B cell (primary cell): Measurements from ENCODE around the gene C3orf18. TPM values are rescaled to one million over a fixed set of nuclear protein-coding genes. Genes with fewer than 3 reads are reported as not detected.

Experiments
- ATAC-seq: fragments of 200-7000 bp; cut with Tn5 transposase; one replicate; pipeline ENCODE4 v1.10.0; 2021; ENCODE audit warnings: low read depth, mild to moderate bottlenecking, moderate number of reproducible peaks, moderate library complexity
- CTCF ChIA-PET: fragments of 350-600 bp; sonication (Branson Sonifier 250); formaldehyde crosslinking; loops from one replicate; lab custom pipeline; 2021; ENCODE audit warnings: antibody characterized with exemption, inconsistent platforms; lab: Charles Lee
- POLR2A ChIA-PET: fragments of 350-600 bp; sonication (Branson Sonifier 250); formaldehyde crosslinking; loops from one replicate; lab custom pipeline; 2021; ENCODE audit warnings: antibody characterized with exemption; lab: Charles Lee
- DNase-seq: peaks from one replicate; pipeline ENCODE4 v3.0.0; 2013
- H2AFZ ChIP-seq: 2 replicates; pipeline ENCODE4 v1.6.1; 2012; ENCODE audit warnings: mild to moderate bottlenecking, low read depth, low read length; ENCODE audit not compliant: insufficient read depth, poor library complexity, severe bottlenecking
- H3K27ac ChIP-seq, 2 donors: 1 replicate in 1 of 2; 2 replicates in 1 of 2; pipeline ENCODE4 v1.5.1; 2012 to 2013; ENCODE audit warnings: low read length in 2 of 2, mild to moderate bottlenecking in 2 of 2, moderate library complexity in 1 of 2
- H3K27me3 ChIP-seq, 4 experiments: fragments of 200-600 bp in 1 of 4; sonication (generic) in 1 of 4; replicated peaks in 1 of 4; 1 replicate in 2 of 4; 2 replicates in 2 of 4; pipeline versions ENCODE4 v1.6.1 to v1.7.0; 2013 to 2016; ENCODE audit warnings: low read length in 3 of 4, mild to moderate bottlenecking in 2 of 4, mixed read lengths in 1 of 4, moderate library complexity in 1 of 4; ENCODE audit not compliant: insufficient read depth in 4 of 4, control insufficient read depth in 3 of 4; ENCODE audit errors: control extremely low read depth in 1 of 4
- H3K36me3 ChIP-seq, 2 experiments: replicated peaks in 1 of 2; 1 replicate in 1 of 2; 2 replicates in 1 of 2; pipeline versions ENCODE4 v1.6.1 to v1.7.1; 2013; ENCODE audit warnings: low read length in 1 of 2; ENCODE audit not compliant: insufficient read depth in 2 of 2, control insufficient read depth in 1 of 2; ENCODE audit errors: control extremely low read depth in 1 of 2, extremely low read depth in 1 of 2
- H3K4me1 ChIP-seq, 2 donors: fragments of 200-600 bp in 1 of 2; sonication (generic) in 1 of 2; 1 replicate in 1 of 2; 2 replicates in 1 of 2; pipeline versions ENCODE4 v1.5.1 to v1.6.1; 2013 to 2017; ENCODE audit warnings: low read length in 2 of 2; ENCODE audit not compliant: control insufficient read depth in 2 of 2, insufficient read depth in 2 of 2
- H3K4me2 ChIP-seq: replicated peaks from 2 replicates; pipeline ENCODE3; 2012; ENCODE audit warnings: mild to moderate bottlenecking, low read depth, low read length; ENCODE audit not compliant: poor library complexity, severe bottlenecking
- H3K4me3 ChIP-seq, 5 experiments: fragments of 200-600 bp in 1 of 5; sonication (generic) in 1 of 5; 1 replicate in 3 of 5; 2 replicates in 2 of 5; pipeline versions ENCODE4 v1.5.1 to v1.7.0; 2011 to 2016; ENCODE audit warnings: low read length in 4 of 5, mild to moderate bottlenecking in 4 of 5, low read depth in 2 of 5, control low read depth in 1 of 5, moderate library complexity in 1 of 5; ENCODE audit not compliant: insufficient read depth in 1 of 5; ENCODE audit errors: control extremely low read depth in 1 of 5, extremely low read depth in 1 of 5
- H3K79me2 ChIP-seq: fragments of 200-600 bp; sonication (generic); one replicate; pipeline ENCODE4 v1.6.0; 2016; ENCODE audit warnings: low read length; ENCODE audit not compliant: control insufficient read depth, insufficient read depth
- H3K9ac ChIP-seq: fragments of 200-600 bp; sonication (generic); 2 replicates; pipeline ENCODE4 v1.6.1; 2017; ENCODE audit warnings: mild to moderate bottlenecking, low read length, moderate library complexity
- H3K9me3 ChIP-seq, 3 donors: one replicate each; pipeline versions ENCODE4 v1.6.1 to v1.7.1; 2013; ENCODE audit warnings: low read length in 2 of 3; ENCODE audit not compliant: control insufficient read depth in 2 of 3, insufficient read depth in 1 of 3; ENCODE audit errors: control extremely low read depth in 1 of 3
- H4K20me1 ChIP-seq: 2 replicates; pipeline ENCODE4 v1.6.0; 2012; ENCODE audit warnings: mild to moderate bottlenecking, low read length; ENCODE audit not compliant: insufficient read depth, control insufficient read depth, poor library complexity, severe bottlenecking
- H3K27ac Mint-ChIP-seq: one replicate; pipeline ENCODE4 v1.8.0; 2021; ENCODE audit warnings: mixed read lengths
- H3K27me3 Mint-ChIP-seq: one replicate; pipeline ENCODE4 v1.8.0; 2021; ENCODE audit warnings: mixed read lengths
- H3K4me1 Mint-ChIP-seq: one replicate; pipeline ENCODE4 v1.8.0; 2021; ENCODE audit warnings: mixed read lengths
- H3K4me3 Mint-ChIP-seq: one replicate; pipeline ENCODE4 v1.8.0; 2021; ENCODE audit warnings: mixed read lengths
- H3K9me3 Mint-ChIP-seq: one replicate; pipeline ENCODE4 v1.8.0; 2022; ENCODE audit warnings: mixed read lengths; ENCODE audit not compliant: insufficient read depth
- CTCF ChIP-seq: fragments of 200-600 bp; IDR thresholded peaks from one replicate; pipeline ENCODE4 v1.8.0; 2022; ENCODE audit warnings: antibody characterized with exemption, mild to moderate bottlenecking
- EZH2 ChIP-seq: IDR thresholded peaks from 2 replicates; pipeline ENCODE4 v1.6.1; 2012; ENCODE audit warnings: borderline replicate concordance, low read depth, mild to moderate bottlenecking, moderate library complexity, low read length; ENCODE audit not compliant: insufficient read depth, poor library complexity, severe bottlenecking
- WGBS: methylation state at CpG from one replicate; pipeline ENCODE4 v1.1.5; 2013; ENCODE audit warnings: missing lambda C conversion rate; ENCODE audit not compliant: insufficient coverage; 5-methylcytosine and 5-hydroxymethylcytosine counted together
- intact Hi-C: fragments of 100-400 bp; cut with micrococcal nuclease; formaldehyde crosslinking; loops from one replicate; pipeline ENCODE4 v1.10.0; 2022
- polyA plus RNA-seq: library from polyadenylated mRNA; depleted of rRNA; stranded (reverse); fragments of >200 nt; gene quantifications from 2 replicates; pipeline ENCODE4 v1.2.3, GENCODE V29; 2012
- total RNA-seq, 2 donors: library from RNA; stranded (reverse); fragments of 120-200 nt in 1 of 2; gene quantifications; 1 replicate in 1 of 2; 2 replicates in 1 of 2; pipeline versions ENCODE4 v1.2.3 to v1.2.4, GENCODE V29; 2013 to 2022

C3orf18 gene
- total and polyA plus RNA-seq, 2 donors (not counting 1 experiment from before 2014, with no cell fraction given) = 14.3 to 15.4 TPM

- intact Hi-C loops = no loop called here
- Histone ChIP-seq H3K4me3 (no peak overlapping the region), H3K9ac (no peak overlapping the region), H3K9me3 (no peaks in the 10 kb centered on the region), H2AFZ (no peak overlapping the region), H3K27ac (no peak overlapping the region), H3K79me2 (peaks cover 11% of the 10 kb centered on the region), H3K4me2 (no peak overlapping the region), H3K4me1 (peaks cover 16 to 39% of the 10 kb centered on the region in 2 donors), H3K36me3 (peaks cover 0 to 15% of the 10 kb centered on the region in 2 experiments), H4K20me1 (no peaks in the 10 kb centered on the region), H3K27me3 (no peaks in the 10 kb centered on the region)
- ATAC-seq = no peak
- Mint-ChIP-seq H3K27ac (no peak overlapping the region), H3K9me3 (no peaks in the 10 kb centered on the region), H3K4me1 (peaks cover 32% of the 10 kb centered on the region), H3K4me3 (no peak overlapping the region), H3K27me3 (no peaks in the 10 kb centered on the region)
- CTCF ChIA-PET = interaction anchor here (1.0 to 16.8 kb wide), 10 partner anchors 11 to 806 kb away, joined by 3 to 541 read pairs (median 4); partner anchors contain the start of genes CISH and MAPKAPK3
- 100% methylated on average over 1 of the region's 4 CpGs for WGBS
- DNase-seq = no peak
- TF ChIP-seq EZH2 (no peak), CTCF (no peak)
- POLR2A ChIA-PET = interaction anchor here (3.5 to 4.0 kb wide), 2 partner anchors 41 to 45 kb away, joined by 25 to 38 read pairs; partner anchors contain the start of genes CISH and MAPKAPK3
Measured at GRCh38 chr3:50571486-50571885, 3.9 kb upstream of the C3orf18 start.

GRCh38 chr3:50570508-50571279 is 3.1 kb upstream of the C3orf18 start:
- Mint-ChIP-seq H3K27me3 (no peaks in the 10 kb centered on the region), H3K27ac (peak overlapping the region; percentile 96), H3K9me3 (no peaks in the 10 kb centered on the region), H3K4me1 (peaks cover 35% of the 10 kb centered on the region), H3K4me3 (peak overlapping the region; percentile 98)
- WGBS = 90% methylated on average over 3 of the region's 5 CpGs
- intact Hi-C loops = no loop called here
- no peaks in the 10 kb centered on the region for H3K27me3 ChIP-seq
- ChIA-PET CTCF (interaction anchor here (0.8 to 16.8 kb wide), 9 partner anchors 19 to 806 kb away, joined by 3 to 541 read pairs (median 6); partner anchors contain the start of genes CISH, CYB561D2, MAPKAPK3 and NPRL2), POLR2A (interaction anchor here (2.1 to 4.0 kb wide), 4 partner anchors 42 to 815 kb away, joined by 10 to 38 read pairs (median 20); partner anchors contain the start of genes CISH, MANF and MAPKAPK3)
- ATAC-seq (no peak), DNase-seq (no peak)
- H3K9me3 ChIP-seq = no peaks in the 10 kb centered on the region
- no peak for TF ChIP-seq EZH2
- peak overlapping the region in 1 of 2 donors; percentile 77 for H3K27ac ChIP-seq
- H3K4me2 ChIP-seq = no peak overlapping the region
- peaks cover 11% of the 10 kb centered on the region for H3K79me2 ChIP-seq
- H4K20me1 ChIP-seq = no peaks in the 10 kb centered on the region
- H3K4me1 ChIP-seq = peaks cover 16 to 39% of the 10 kb centered on the region in 2 donors
- H3K4me3 ChIP-seq = no peak overlapping the region
- no peak overlapping the region for H3K9ac ChIP-seq
- no peak overlapping the region for H2AFZ ChIP-seq
- peaks cover 0 to 15% of the 10 kb centered on the region in 2 experiments for H3K36me3 ChIP-seq
